HG03159 (cell line): ENCODE data around the gene NR5A2.

ENCODE experiments used
- ATAC-seq: cut with Tn5 transposase; IDR thresholded peaks from one replicate; pipeline ENCODE4 v1.9.1; 2021; ENCODE audit warnings: mild to moderate bottlenecking, moderate library complexity; ENCODE audit not compliant: unreplicated experiment

Gene NR5A2

GRCh38 chr1:200118779-200119505 is 91.4 kb downstream of the NR5A2 start:
- no peak for ATAC-seq

DNA sequence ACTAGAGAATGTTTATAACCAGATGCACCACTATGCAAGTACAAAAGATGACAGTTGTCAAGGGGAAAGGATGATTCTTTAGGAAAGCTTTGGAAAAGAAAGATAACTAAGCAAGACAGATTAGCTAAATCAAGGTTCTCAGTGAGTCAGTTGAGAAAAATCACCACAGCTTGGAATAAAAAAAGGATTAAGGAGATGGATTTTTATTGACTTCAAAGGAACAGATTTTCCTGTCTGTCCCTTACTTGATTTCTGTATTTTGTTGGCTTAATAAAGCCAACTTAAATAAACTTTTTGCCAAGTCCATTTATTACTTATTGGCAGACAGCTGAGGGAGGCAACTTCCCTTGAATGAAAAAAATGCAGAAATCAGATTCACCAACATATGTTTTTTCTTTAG is 93.9 kb downstream of the NR5A2 start:
- no peak for ATAC-seq

DNA sequence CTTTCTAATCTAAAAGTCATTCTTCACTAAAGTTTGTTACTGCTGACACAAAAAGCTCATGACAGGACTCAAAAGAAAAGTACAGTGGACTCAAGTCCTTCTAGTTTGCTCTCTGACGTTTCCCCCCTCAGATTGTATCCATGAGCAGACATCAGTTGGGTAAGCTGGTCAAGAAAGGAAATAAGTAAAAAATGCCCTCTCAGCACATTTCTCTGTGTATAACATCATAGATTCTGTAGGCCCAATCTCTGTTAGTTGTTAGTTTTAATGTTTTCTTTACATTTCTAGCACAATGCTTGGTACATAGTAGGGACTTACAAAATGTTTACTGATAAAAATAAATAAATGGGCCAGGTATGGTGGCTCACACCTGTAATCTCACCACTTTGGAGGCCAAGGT is 96.8 kb downstream of the NR5A2 start:
- ATAC-seq, result no peak

GRCh38 chr1:200128081-200128480 is 100.6 kb downstream of the NR5A2 start:
- no peak for ATAC-seq

DNA sequence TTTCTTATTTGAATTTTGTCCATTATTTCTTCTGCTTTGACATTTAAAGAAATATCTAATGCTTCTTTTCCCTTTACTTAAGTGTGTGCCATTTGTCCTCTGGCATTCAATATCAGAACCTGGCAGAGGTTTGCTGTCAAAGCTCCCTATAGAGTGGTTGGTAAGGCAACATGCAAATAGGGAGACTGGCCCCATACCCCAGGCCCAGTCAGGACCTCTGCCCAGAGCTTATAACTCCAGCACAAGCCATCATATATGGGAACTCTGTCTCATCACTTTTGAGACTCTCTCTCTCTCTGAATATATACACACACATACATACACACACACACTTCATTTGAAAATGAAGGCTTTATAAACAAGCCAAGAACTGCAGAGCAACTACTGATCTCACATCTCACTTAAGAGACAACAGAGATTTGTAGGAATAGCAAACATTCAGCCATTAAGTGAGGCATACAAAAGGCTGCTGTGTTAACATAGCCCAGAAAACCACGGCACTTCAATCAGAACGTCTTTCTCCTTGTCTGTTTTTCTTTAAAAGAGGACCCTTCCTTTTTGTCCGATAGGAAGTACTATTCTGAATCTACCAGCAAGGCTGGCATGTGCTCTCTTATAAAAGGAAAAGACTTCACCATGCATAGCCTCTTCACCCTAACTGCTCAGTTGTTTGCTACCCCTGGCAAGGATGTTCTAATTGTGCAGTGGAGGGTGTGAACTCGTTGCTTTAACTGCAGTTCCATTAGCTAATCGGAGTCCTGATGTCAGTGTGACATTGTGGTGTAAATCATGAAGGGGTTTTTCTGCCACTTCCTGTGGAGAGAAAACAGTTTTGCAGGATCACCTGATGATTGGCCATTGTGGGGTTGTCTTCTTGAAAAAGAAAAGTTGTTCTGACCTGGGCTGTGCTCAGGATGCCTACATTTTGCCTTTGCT is 101.7 kb downstream of the NR5A2 start:
- ATAC-seq, result no peak

DNA sequence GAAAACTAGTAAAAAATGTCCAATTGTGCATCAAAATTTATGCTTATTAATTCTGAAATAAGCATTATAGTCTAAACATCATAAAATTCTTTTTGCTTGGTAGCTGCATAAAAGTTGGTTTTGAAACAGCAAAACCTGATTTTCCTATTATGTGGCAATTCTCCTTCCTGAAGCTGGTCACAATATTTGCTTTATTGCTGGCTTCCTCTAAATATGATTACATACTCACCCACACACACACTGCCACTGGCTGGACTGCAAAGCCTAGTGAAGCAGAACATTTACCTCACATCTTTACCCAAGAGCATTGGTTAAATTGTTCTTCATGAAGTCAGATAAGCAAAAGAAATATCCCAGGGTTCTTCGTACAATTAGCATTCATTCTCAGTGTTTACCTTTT is 103.0 kb downstream of the NR5A2 start:
- ATAC-seq, result no peak

DNA sequence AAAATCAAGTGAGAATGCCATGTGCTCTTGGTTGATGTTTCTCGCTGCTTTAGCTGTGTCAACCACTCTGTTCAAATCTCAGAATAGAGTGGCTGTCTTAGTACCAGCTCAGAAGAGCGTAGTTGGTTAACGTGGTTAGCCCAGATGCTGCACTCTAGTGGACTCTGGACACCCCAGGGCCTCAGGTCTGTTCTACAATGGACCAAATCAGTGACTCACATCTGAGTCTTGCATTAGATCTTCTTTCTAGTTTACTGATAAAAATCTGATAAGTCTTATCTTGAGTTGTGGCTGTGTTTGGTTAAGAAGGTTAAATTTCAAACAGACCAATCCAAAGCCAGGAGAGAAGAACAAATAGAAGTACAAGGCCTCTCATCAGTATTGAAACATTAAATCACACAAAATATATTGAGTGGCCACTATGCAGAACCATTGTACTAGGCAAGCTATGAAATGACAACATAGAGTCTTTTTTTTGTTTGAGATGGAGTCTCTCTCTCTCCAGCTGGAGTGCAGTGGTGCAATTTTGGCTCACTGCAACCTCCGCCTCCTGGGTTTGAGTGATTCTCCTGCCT is 104.1 kb downstream of the NR5A2 start:
- ATAC-seq, result no peak

DNA sequence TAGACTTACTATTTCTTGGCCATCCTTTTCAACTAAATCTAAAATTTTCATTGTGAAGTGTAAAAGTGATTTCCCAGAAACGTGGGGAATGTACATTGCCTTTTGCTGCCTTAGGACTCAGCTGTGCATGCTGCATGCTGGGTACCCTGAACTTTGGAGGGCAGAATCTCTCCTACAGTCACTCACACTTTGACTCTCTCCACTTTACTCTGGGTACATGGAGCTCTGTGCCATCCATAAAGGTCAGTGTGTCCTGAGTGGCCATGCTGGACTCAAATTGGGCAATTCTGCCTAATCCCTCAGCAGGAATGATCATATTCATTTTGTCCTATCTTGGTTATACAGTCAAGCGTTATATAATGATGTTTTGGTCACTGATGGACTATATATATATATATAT is 105.6 kb downstream of the NR5A2 start:
- ATAC-seq, result no peak

DNA sequence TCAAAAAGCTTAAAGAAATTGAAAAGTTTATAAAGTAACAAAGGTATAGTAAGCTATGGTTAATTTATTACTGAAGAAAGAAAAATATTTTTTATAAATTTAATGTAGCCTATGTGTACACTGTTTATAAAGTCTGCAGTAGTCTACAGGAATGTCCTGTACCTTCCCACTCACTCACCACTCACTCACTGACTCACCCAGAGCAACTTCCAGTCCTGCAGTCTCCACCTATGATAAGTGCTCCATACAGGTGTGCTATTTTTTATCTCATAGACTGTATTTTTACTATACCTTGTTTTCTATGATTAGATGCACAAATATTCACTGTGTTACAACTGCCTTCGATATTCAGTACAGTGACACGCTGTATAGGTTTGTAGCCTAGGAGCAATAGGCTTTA is 106.6 kb downstream of the NR5A2 start:
- ATAC-seq, result no peak

DNA sequence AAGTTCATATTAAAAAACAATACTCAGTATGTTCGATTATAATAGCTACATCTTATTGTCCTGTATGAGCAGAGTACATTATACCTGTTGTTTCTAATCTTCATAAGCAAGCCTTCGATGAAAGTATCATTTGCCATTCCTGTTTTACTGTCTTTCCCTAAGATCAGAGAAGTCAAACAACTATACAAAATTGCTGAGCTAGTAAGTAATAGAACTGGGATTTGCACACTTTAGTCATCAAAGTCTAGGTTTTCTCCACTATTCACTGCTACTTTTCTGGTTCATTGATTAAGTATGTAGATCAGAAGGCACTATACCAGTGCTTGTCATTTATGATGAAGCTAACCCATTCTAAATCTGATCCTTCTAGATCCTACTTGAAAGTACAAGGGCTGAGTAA is 108.9 kb downstream of the NR5A2 start:
- ATAC-seq, result no peak

DNA sequence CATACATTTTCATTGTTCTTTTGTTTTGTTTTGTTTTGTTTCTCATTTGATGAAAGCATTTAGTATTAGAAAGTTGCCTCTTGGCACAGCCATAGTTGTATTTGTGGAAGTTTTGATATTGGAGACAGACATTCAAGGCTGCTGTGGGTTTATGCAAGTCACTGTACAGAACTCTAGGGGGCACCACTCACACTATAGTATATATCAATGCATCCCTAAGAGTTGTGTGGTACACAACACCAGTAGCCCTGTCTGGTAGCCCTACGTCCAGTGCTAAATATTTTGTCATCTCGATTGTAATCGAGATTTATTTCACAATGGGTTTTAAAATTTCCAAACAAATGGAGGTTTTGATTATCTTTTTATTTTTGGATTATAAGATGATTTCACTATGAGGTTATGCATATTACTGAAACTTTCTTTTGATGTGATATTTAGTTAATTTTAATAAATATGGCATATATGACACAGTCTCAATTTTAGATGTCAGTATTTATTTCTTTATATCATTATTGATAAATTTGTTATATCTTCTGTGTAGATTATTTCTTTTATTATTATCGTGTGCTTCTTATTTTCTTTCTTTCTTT is 112.2 kb downstream of the NR5A2 start:
- ATAC-seq, result peak; percentile 94

- no peak for ATAC-seq
These were observed 115.8 kb downstream of the NR5A2 start for GRCh38 chr1:200143347-200143746.

DNA sequence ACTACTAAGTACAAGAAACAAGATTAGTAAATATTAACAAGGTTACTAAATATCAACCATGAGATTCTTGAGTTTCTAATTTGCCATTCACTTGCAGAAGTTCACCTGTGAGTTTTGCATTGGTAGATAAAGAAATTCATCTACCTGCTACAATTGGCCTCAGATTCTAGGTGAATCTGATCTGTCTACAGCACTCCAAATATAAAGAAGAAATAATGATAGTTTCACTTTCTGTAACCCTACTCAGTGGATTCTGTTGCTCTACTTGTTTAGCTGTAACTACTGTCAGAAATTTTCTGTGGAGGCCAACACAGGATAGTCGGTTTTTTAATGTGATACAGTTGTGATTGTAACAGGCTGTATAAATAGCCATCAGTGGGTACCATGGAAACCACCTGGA is 118.6 kb downstream of the NR5A2 start:
- ATAC-seq, result peak; percentile 53

- no peak for ATAC-seq
These were observed 119.6 kb downstream of the NR5A2 start for GRCh38 chr1:200147094-200147493.

GRCh38 chr1:200147742-200148141 is 120.2 kb downstream of the NR5A2 start:
- ATAC-seq, result no peak

GRCh38 chr1:200150006-200150405 is 122.5 kb downstream of the NR5A2 start:
- ATAC-seq, result no peak

DNA sequence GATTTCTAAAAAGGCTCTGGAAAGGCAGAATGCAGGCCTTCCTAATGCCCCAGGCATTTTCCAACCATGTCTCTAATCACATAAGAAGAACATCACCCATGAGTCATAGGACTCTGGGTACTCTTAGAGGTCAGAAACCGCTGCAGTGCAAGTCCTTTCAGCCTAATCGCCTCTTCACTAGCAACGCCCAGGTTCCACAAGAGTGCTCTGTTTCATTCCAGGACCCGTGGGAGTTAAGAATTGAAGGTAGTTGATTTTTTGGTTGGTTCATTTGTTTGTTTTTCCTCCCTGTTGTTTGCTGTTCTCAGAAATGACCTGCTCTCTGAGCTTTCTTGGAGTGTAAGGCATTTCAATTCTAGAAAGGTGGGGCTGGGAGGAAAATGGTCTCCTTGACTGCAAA is 123.2 kb downstream of the NR5A2 start:
- peak; percentile 30 for ATAC-seq

- ATAC-seq, result no peak
These were observed 124.8 kb downstream of the NR5A2 start for GRCh38 chr1:200152336-200152735.

- peak; percentile 53 for ATAC-seq
These were observed 126.0 kb downstream of the NR5A2 start for GRCh38 chr1:200153277-200154055.

DNA sequence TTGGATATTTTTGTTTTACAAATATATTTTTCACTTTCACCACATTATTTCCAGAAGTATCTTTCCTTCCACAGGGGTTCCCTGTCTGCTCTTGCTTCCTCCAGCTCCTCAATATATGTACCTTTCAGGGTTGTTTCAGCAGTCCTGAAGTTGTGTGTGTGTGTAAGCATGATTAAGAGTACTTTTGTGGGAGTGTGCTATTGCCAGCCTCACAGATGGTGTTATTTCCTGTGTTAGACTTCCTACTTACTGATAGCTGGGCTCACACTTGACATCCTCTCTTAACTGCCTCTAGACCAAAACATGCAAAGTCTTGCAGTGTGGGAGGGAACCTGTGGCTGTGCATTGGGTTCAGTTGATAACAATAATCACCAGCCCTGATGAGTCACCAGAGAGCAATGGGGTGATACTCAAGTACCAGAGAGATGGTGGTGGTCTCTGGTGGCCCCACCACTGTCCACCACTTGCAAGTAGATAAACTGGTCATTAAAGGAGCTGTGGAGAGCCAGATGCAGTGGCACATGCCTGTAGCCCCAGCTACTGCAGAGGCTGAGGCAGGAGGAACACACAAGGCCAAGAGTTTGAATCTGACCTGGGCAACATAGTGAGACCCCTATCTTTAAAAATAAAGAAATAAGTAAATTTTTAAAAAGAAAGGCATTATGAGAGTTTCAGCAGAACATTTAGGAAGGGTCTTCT is 126.7 kb downstream of the NR5A2 start:
- ATAC-seq, result peak; percentile 90
